HG03571 (cell line): ENCODE results near the gene UEVLD.

Experiments used
- ATAC-seq: cut with Tn5 transposase; IDR thresholded peaks from one replicate; pipeline ENCODE4 v1.9.1; 2021; ENCODE audit not compliant: unreplicated experiment

UEVLD gene

DNA sequence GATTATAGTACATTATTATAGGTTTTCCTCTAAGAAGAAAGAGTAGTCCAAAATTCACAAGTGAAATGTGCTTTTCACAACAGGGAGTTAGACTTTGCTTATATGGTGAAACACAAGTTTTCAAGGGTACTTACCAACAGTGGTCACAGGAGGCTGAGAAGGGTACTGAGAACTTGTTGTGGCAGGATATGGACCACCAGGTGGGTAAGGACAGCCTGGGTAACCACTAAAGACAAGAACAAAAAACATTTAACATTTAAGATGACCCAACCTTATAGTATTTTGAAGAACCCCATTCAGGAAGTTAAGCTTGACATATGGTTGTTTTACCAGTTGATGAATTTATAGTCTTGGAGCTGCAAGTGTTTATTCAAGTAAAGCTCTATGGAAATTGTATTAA, 86.2 kb downstream of the UEVLD start:
- ATAC-seq: no peak

DNA sequence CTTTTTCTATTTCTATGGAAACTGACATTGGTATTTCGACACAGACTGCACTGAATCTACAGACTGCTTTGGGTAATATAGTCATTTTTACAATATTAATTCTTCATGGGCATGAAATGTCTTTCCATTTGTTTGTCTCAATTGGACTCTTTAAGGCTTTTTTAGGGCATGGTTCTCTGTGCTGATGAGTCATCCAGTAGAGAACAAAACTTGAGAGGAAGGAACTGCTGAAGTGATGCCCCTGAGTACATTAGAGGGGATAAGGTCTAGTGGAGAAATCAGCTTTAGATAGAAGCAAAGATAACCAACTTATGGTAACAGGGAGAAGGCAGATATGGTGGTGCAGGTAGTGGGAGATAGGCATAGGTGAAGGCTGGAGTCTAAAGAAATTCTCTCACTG, 86.9 kb downstream of the UEVLD start:
- no peak for ATAC-seq

DNA sequence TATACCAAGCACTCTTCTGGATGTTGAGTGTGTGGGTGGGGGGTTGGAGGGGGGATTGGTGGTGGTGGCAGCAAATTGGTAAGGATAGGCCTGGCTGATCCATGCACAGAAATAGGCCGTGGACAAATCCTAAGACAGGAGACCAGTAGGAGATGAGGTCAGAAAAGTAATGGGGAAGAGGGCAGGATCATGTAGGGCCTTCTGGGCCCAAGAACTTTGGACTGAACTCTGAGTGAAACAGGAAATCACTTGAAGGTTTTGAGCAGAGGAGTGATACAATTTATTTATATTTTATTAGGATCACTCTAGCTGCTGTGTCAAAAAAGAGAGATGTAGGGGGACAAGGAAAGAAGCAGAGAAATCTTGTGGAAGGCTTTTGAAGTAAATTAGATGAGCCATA, 90.5 kb downstream of the UEVLD start:
- no peak for ATAC-seq

DNA sequence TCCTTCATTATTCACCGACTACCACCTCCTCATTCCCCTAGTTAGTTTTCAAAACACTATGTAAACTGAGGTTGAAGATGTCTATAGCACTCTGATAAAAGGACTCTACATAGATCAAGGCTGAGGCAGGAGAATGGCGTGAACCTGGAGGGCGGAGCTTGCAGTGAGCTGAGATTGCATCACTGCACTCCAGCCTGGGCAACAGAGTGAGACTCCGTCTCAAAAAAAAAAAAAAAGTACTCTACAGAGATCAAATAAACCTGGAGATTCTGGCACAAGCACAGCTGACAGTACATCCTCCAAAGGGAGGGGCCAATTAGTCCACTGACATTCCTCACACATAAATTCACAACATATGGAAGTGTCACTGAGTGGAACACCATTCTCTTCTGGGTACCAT, 92.8 kb downstream of the UEVLD start:
- ATAC-seq: no peak

DNA sequence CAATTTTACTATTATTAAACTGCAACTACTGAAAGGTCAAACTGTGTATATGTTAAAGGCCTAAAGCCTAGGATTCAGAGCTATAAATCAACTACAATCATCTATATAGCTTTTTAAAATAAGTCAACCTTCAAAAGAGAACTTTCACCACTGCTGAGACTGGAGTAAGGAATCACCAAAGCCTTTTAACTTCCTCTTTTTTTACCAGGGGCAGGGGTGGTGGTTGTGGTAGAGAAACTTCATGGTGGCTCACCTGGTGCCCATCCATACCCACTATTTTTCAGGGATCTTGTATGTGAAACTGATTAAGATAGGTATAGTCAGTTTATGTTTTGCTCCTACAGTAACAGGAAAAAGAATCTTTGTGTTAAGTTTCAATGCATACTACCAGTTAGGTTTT, 93.3 kb downstream of the UEVLD start:
- ATAC-seq: no peak

DNA sequence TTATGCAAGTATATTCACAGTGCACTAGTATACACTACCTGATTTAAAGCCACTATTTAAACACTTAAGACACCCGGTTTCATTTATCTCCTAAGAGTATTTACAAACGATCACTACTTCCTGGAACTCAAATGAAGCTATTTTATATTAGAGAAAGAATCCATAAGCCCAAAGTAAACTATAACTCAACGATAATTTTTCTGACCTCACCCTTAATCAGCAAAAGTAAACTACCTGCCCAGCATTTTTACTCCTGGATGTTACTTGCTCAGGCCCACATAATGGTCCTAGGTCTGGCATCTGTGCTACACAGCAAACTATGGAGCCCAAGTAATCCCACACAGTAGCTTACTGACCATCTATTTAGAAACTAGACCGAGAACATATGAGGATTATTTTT, 95.2 kb downstream of the UEVLD start:
- ATAC-seq: no peak

DNA sequence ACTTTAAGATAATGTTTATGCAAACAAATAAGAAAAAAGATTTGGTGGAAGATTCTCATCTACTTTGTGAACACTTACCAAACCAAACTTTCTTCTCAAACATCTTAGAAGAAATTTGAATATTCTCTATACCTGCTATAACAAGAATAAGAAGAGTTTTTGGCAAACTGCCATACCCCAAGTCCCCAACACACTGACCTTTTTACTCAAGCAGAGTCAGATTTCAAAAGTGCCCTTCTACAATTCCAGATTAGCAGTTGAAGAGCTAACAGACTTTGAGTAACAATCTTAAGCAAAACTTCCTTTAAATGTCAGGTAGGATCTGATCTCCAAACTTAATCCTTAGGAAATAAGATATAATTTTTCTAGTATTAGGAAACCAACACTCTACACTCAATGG, 95.6 kb downstream of the UEVLD start:
- no peak for ATAC-seq

DNA sequence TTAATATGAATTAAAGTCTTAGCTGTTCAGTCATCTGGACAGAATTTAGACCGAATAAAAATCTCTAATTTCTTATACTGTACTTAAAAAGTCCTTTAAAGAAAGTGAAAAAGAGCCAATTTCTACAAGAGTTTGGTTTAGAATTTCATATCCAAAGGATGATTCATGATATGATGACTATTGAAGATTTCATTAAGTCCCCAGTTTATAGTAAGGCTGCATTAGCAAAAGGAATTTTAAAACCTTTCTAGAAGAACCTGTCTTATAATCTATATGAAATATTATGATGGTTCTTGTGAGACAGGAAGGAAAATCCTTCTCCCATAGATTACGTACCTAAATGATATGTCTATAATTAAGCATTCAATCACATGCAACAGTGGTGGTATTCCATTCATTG, 96.6 kb downstream of the UEVLD start:
- no peak for ATAC-seq

DNA sequence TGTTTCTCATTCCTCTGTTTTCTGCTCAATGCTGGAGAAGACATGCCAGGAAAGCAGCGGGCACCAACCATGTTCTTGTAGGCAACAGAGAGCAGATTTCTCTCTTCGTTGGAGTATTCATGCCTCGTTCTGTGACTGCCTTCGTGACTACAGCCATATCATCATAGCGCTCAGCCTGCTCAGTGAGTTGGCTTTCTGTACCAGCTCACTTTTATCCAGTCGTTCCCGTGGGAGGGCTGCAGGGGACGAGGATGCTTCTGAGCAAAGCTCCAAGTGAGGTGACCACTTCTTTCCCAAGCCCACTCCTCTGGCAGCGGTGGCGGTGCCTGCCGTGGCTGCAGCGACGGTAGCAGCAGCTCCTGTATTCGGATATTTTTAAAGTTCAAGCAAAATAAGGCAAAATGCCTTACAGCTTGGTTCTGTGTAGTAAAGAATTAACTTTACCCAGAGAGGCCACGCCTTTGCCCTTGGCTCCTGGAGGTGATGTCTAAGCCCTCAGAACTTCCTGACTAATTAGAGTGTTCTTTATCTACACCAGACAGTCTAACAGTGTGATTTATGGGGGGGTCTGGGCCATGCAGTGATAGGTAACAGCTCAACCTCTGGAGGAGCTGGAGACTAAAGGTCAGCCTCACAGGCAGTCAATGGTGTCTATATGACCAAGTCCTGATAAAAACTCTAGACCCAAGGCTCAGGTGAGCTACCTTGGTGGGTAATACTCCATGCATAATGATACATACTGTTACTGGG, 97.6 kb downstream of the UEVLD start:
- no peak for ATAC-seq

DNA sequence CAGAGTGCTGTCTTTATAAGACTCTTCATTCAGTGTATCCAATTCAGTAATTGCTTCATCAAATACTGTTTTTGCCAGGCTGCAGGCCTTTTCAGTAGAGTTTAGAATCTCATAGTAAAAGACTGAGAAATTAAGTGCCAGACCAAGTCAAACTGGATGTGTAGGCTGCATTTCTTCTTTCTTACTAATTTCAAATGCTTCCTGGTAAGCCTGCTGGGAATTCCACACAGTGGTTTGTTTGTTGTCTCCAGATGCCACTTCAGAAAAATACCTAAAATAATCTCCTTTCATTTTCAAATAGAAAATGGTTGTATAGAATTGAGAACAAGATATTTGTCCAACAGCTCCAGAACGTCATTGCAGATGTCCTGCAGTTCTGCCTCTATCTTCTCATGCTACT, 98.2 kb downstream of the UEVLD start:
- ATAC-seq: no peak

DNA sequence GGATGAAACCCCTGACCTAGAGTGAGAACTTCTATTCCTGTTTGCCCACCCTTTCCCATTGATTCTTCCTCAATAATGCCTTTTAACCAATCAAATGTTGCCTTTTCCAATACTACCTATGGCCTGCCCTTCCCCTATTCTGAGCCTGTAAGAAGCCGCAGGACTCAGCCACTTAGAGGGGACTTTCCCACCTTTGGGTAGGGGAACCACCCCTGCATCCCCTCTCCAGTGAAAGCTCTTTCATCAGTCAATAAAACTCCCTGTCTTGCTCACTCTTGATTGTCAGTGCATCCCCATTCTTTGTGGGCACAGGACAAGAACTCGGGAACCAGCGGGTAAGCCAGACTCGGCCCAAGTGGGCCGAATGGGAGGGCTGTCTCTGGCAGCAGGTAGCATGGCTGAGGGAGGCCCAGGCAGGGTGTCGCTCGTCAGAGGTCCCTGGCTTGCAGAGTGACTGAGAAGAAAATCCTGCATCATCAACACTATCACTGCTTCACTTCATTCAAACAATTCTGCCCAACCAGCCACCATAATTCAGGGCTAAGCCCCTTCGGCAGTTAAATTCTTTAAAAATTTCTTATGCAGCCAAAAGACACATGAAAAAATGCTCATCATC, 102.5 kb downstream of the UEVLD start:
- ATAC-seq: no peak
